Retinal pigment epithelial cell (primary cell): Measurements from ENCODE around the gene ULK1.
"Not testable (repeated sequence)": the region's sequence is repeated elsewhere in the genome, so short reads cannot be mapped to it uniquely, and the experiment has no call there.

Source experiments
- DNase-seq: peaks from one replicate; pipeline ENCODE4 v3.0.0-alpha.2; 2010; ENCODE audit warnings: low read depth
- H3K4me3 ChIP-seq: 2 replicates; pipeline ENCODE4 v1.5.1; 2011; ENCODE audit warnings: mild to moderate bottlenecking, low read length, control low read depth, moderate library complexity
- CTCF ChIP-seq: conservative IDR thresholded peaks from 2 replicates; pipeline ENCODE4 v1.5.1; 2011; ENCODE audit warnings: low read depth, low read length, control low read depth, inconsistent platforms

The ULK1 gene

GRCh38 chr12:131867891-131868675, 26.3 kb upstream of the ULK1 start:
- no peak overlapping the region for H3K4me3 ChIP-seq
- TF ChIP-seq CTCF, result no peak
- no peak for DNase-seq

GRCh38 chr12:131869871-131870418, 24.5 kb upstream of the ULK1 start:
- no peak for TF ChIP-seq CTCF
- DNase-seq, result no peak
- H3K4me3 ChIP-seq, result no peak overlapping the region

- DNase-seq, result no peak
- no peak for TF ChIP-seq CTCF
- no peak overlapping the region for H3K4me3 ChIP-seq
These were observed 22.7 kb upstream of the ULK1 start for GRCh38 chr12:131871677-131872076.

GRCh38 chr12:131872154-131873051, 22.0 kb upstream of the ULK1 start:
- DNase-seq, result no peak
- H3K4me3 ChIP-seq, result no peak overlapping the region
- TF ChIP-seq CTCF, result no peak

GRCh38 chr12:131873293-131873692, 21.1 kb upstream of the ULK1 start:
- no peak for DNase-seq
- no peak for TF ChIP-seq CTCF
- no peak overlapping the region for H3K4me3 ChIP-seq

- not testable (repeated sequence) for DNase-seq
These were observed 19.4 kb upstream of the ULK1 start for GRCh38 chr12:131874972-131875371.

GRCh38 chr12:131877216-131877615, 17.2 kb upstream of the ULK1 start:
- not testable (repeated sequence) for DNase-seq

More at GRCh38 chr12:131874972-131875371, 19.4 kb upstream of the ULK1 start:
- H3K4me3 ChIP-seq, result not testable (repeated sequence)

GRCh38 chr12:131878436-131878835, 16.0 kb upstream of the ULK1 start:
- H3K4me3 ChIP-seq, DNase-seq: not testable (repeated sequence)

More at GRCh38 chr12:131877216-131877615, 17.2 kb upstream of the ULK1 start:
- H3K4me3 ChIP-seq, result not testable (repeated sequence)
